ENCODE measurements around the gene MZB1.
A peak's percentile ranks its signal among the peaks of the same experiment; 100 is the strongest.
"Not testable (repeated sequence)": the region's sequence is repeated elsewhere in the genome, so short reads cannot be mapped to it uniquely, and the experiment has no call there.

The MZB1 gene

GRCh38 chr5:139360384-139360783 is 29.3 kb downstream of the MZB1 start:
- no peak overlapping the region for H3K4me3 ChIP-seq (replicated peaks; ENCODE audit: low read depth, low read length)
- no peak for DNase-seq (ENCODE audit: low read depth)
- no peak for TF ChIP-seq CTCF (IDR thresholded peaks at IDR 0.05; ENCODE audit: low read length, missing control alignments)

DNA sequence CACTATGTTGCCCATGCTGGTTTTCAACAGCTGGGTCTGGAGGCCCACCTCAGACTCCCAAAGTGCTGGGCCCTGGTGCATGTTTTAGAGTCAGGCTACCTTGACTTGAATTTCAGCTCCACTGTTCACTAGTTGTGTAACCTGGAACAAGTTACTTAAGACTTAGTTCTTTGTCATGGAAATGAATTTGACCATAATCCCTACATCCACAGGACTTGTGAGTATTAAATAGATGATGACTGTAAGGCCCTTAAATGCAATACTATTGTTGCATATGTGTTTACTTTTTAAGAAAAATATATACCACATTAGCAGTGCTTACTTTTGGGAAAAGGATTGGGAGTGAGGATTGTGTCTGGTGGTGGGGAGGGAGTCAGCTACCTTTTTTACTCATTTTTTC is 31.6 kb downstream of the MZB1 start:
- H3K4me3 ChIP-seq (replicated peaks; ENCODE audit: low read depth, low read length) = no peak overlapping the region
- TF ChIP-seq CTCF (IDR thresholded peaks at IDR 0.05; ENCODE audit: low read length, missing control alignments) = no peak
- no peak for DNase-seq (ENCODE audit: low read depth)

GRCh38 chr5:139355900-139356299 is 33.8 kb downstream of the MZB1 start:
- DNase-seq (ENCODE audit: low read depth); H3K4me3 ChIP-seq (replicated peaks; ENCODE audit: low read depth, low read length): not testable (repeated sequence)

- H3K4me3 ChIP-seq (replicated peaks; ENCODE audit: low read depth, low read length) = no peak overlapping the region
- no peak for TF ChIP-seq CTCF (IDR thresholded peaks at IDR 0.05; ENCODE audit: low read length, missing control alignments)
- no peak for DNase-seq (ENCODE audit: low read depth)
These were observed 35.5 kb downstream of the MZB1 start for GRCh38 chr5:139354186-139354585.

DNA sequence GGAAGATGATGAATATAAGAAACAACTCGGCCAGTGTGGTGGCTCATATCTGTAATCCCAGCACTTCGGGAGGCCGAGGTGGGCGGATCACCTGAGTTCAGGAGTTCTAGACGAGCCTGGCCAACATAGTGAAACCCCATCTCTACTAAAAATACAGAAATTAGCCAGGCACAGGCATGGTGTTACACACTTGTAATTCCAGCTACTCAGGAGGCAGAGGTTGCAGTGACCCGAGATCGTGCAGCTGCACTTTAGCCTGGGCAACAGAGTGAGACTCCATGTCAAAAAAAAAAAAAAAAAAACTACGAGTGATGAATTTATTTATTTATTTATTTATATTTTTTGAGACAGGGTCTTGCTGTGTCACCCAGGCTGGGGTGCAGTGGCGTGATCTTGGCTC is 41.9 kb downstream of the MZB1 start:
- not testable (repeated sequence) for H3K4me3 ChIP-seq (replicated peaks; ENCODE audit: low read depth, low read length); DNase-seq (ENCODE audit: low read depth)

DNA sequence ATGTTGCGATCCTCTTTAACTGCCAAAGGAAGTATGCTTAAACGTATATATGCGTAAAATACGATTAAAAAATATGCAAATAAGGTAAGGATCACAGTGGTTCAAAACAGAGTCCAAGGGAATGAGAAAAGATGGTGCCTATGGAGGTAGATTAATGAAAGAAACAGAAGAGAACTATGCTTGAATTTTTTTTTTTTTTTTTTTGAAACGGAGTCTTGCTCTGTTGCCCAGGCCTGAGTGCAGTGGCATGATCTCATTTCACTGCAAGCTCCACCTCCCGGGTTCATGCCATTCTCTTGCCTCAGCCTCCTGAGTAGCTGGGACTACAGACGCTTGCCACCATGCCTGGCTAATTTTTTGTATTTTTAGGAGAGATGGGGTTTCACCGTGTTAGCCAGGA is 44.3 kb downstream of the MZB1 start:
- not testable (repeated sequence) for H3K4me3 ChIP-seq (replicated peaks; ENCODE audit: low read depth, low read length); DNase-seq (ENCODE audit: low read depth)

DNA sequence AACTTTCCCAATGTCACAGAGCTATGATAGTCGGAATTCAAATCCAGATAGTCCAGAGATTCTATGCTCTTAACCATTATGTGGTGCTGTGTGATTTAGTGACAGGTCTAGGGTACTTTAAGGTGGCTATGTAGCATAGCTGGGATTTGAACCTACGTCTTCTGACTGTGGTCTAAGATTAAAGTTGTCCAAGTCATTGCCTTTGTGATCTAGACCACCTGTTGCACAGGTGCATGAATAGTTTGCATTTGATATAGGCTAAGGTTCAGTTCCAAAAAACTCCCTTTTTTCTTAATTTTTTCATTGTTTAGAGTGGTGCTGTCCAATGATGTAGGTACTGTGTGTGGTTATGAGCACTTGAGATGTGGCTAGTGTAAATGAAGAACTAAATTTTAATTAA is 45.5 kb downstream of the MZB1 start:
- no peak for DNase-seq (ENCODE audit: low read depth)
- TF ChIP-seq CTCF (IDR thresholded peaks at IDR 0.05; ENCODE audit: low read length, missing control alignments) = no peak
- peak overlapping the region; percentile 11 for H3K4me3 ChIP-seq (replicated peaks; ENCODE audit: low read depth, low read length)

DNA sequence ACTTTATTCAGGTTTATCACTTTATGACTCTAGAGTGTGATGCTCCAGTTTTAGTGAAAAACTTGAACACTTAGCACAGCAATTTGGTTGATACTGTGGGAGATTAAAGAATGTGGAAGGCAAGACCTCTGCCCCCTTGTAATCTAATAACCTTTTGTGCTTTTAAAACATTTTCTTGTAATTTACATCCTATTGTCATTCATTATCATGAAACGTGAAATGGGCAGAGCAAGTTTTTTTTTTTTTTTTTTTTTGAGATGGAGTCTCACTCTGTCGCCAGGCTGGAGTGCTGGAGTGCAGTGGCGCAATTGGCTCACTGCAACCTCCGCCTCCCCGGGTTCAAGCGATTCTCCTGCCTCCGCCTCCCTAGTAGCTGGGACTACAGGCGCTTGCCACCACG is 46.2 kb downstream of the MZB1 start:
- TF ChIP-seq CTCF (IDR thresholded peaks at IDR 0.05; ENCODE audit: low read length, missing control alignments) = no peak
- peak overlapping the region; percentile 100 for H3K4me3 ChIP-seq (replicated peaks; ENCODE audit: low read depth, low read length)

GRCh38 chr5:139342423-139342723 is 47.3 kb downstream of the MZB1 start:
- no peak for TF ChIP-seq CTCF (IDR thresholded peaks at IDR 0.05; ENCODE audit: low read length, missing control alignments)
- H3K4me3 ChIP-seq (replicated peaks; ENCODE audit: low read depth, low read length) = peak overlapping the region; percentile 100
- no peak for DNase-seq (ENCODE audit: low read depth)

More for the DNA sequence above, 46.2 kb downstream of the MZB1 start:
- no peak for DNase-seq (ENCODE audit: low read depth)
